Caco-2 (cell line): ENCODE measurements around the gene PDGFRB. TPM values are rescaled to one million over a fixed set of nuclear protein-coding genes. Genes with fewer than 3 reads are reported as not detected.

ENCODE experiments used
- BruUV-seq: library from RNA; stranded (reverse); fragments of 400-500 nt; replicated peaks from 2 replicates; lab custom pipeline; 2021; lab: Mats Ljungman, UMichigan
- CTCF ChIA-PET: fragments of 300-600 bp; sonication (Branson Sonifier 250); formaldehyde crosslinking; loops from one replicate; lab custom pipeline; 2022; ENCODE audit warnings: antibody characterized with exemption; lab: Charles Lee
- POLR2A ChIA-PET: fragments of 300-600 bp; sonication (Branson Sonifier 250); formaldehyde crosslinking; loops from one replicate; lab custom pipeline; 2022; ENCODE audit warnings: antibody characterized with exemption; lab: Charles Lee
- DNase-seq, 2 experiments: peaks; one replicate each; pipeline versions ENCODE4 v3.0.0 to v3.0.0-alpha.2; 2020 to 2022
- H3K27me3 ChIP-seq: replicated peaks from 2 replicates; pipeline ENCODE4 v1.6.0; 2011; ENCODE audit warnings: low read length; ENCODE audit not compliant: control insufficient read depth, insufficient read depth
- H3K36me3 ChIP-seq: 2 replicates; pipeline ENCODE4 v1.5.1; 2011; ENCODE audit warnings: low read length; ENCODE audit not compliant: control insufficient read depth, insufficient read depth
- H3K4me1 ChIP-seq: fragments of 250-450 bp; sonication (Bioruptor Pico); 2 replicates; pipeline ENCODE4 v1.5.1; 2020; ENCODE audit warnings: mild to moderate bottlenecking
- H3K4me3 ChIP-seq: 2 replicates; pipeline ENCODE4 v1.5.1; 2011; ENCODE audit warnings: low read depth, mild to moderate bottlenecking, control low read depth, low read length
- H3K9me3 ChIP-seq: fragments of 250-450 bp; sonication (Bioruptor Pico); 2 replicates; pipeline ENCODE4 v1.5.1; 2020; ENCODE audit warnings: mild to moderate bottlenecking, moderate library complexity
- H3K27ac Mint-ChIP-seq: one replicate; pipeline ENCODE4 v1.8.0; 2022; ENCODE audit warnings: mixed read lengths; ENCODE audit not compliant: unreplicated experiment
- H3K27me3 Mint-ChIP-seq: one replicate; pipeline ENCODE4 v1.8.0; 2022; ENCODE audit warnings: mixed read lengths; ENCODE audit not compliant: insufficient read depth, unreplicated experiment
- H3K36me3 Mint-ChIP-seq: one replicate; pipeline ENCODE4 v1.8.0; 2022; ENCODE audit warnings: mild to moderate bottlenecking, mixed read lengths; ENCODE audit not compliant: insufficient read depth, unreplicated experiment
- H3K4me1 Mint-ChIP-seq: one replicate; pipeline ENCODE4 v1.8.0; 2022; ENCODE audit warnings: low read depth, mixed read lengths; ENCODE audit not compliant: unreplicated experiment
- H3K4me3 Mint-ChIP-seq: one replicate; pipeline ENCODE4 v1.8.0; 2022; ENCODE audit warnings: mild to moderate bottlenecking, moderate library complexity, mixed read lengths; ENCODE audit not compliant: unreplicated experiment
- H3K9me3 Mint-ChIP-seq: one replicate; pipeline ENCODE4 v1.8.0; 2022; ENCODE audit warnings: mixed read lengths; ENCODE audit not compliant: unreplicated experiment
- intact Hi-C: fragments of 100-400 bp; cut with micrococcal nuclease; formaldehyde crosslinking; loops from one replicate; pipeline ENCODE4 v1.10.0; 2022; ENCODE audit not compliant: unreplicated experiment
- total RNA-seq: library from RNA; stranded (reverse); gene quantifications from 2 replicates; pipeline ENCODE4 v1.2.3, GENCODE V29; 2022
- TF ChIP-seq, protein P1 (sequence below), 2 experiments: fragments of 200-600 bp in 1 of 2; IDR thresholded peaks; 1 replicate in 1 of 2; 2 replicates in 1 of 2; pipeline versions ENCODE4 v1.5.1 to v1.8.0; 2011 to 2022; ENCODE audit warnings: antibody characterized with exemption in 1 of 2, control low read depth in 1 of 2, inconsistent platforms in 1 of 2, low read depth in 1 of 2, low read length in 1 of 2, mild to moderate bottlenecking in 1 of 2, moderate library complexity in 1 of 2; ENCODE audit not compliant: insufficient read depth in 1 of 2, severe bottlenecking in 1 of 2, unreplicated experiment in 1 of 2

PDGFRB gene
- total RNA-seq, 1 experiment from 2014 or later: 5.9 TPM

DNA sequence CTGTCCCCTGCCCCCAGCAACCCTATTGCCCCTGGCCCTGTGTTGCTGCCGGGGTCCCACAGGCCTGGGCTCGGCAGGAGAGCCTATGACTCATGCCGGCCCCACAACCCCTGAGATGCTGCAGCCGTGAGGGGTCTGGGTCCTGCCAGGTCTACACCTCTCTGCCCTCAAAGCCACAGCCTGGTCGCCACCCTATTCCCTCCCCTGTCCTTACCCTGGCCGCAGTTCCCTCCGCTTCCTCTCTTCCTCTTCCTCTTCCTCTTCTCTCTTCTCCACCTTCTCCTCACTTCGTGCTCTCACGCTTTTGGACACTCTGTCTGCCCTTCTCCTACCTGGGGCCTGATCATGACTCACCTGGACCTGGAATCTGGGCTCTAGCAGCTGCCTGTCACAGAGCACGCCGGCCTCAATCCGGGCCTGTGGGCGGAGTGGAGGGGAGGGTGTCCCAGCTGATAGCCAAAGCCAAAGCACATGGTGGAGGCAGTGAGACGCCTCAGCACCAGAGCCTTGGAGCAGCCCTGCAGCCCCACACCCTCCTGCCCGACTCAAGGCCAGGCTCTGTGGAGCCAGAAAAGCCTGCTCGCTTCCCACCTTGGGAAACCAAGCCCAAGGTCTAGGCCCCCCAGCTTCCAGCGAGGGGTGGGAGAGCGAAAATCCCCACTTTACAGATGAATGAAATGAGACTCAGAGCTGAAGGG lies 42.4 kb downstream of the PDGFRB start:
- Histone ChIP-seq H3K4me3 (no peak overlapping the region), H3K4me1 (peaks cover 54% of the 10 kb centered on the region), H3K27me3 (no peaks in the 10 kb centered on the region), H3K36me3 (no peaks in the 10 kb centered on the region), H3K9me3 (no peaks in the 10 kb centered on the region)
- no TSS peak for BruUV-seq
- Mint-ChIP-seq H3K36me3 (peaks cover 6% of the 10 kb centered on the region), H3K27me3 (no peaks in the 10 kb centered on the region), H3K4me1 (peaks cover 44% of the 10 kb centered on the region), H3K9me3 (no peaks in the 10 kb centered on the region), H3K27ac (peak overlapping the region; percentile 92), H3K4me3 (peak overlapping the region; percentile 65)
- ChIA-PET CTCF (interaction anchor here (0.6 to 1.1 kb wide), 2 partner anchors 9 to 16 kb away, joined by 4 read pairs; no protein-coding TSS in a partner anchor), POLR2A (interaction anchor here (0.9 kb wide), 1 partner anchor 24 kb away, joined by 4 read pairs; no protein-coding TSS in a partner anchor)
- intact Hi-C loops: loop anchor here (2.0 to 5.0 kb wide), 2 partner anchors 22 to 56 kb away; no protein-coding TSS in a partner anchor
- TF ChIP-seq, protein P1, sequence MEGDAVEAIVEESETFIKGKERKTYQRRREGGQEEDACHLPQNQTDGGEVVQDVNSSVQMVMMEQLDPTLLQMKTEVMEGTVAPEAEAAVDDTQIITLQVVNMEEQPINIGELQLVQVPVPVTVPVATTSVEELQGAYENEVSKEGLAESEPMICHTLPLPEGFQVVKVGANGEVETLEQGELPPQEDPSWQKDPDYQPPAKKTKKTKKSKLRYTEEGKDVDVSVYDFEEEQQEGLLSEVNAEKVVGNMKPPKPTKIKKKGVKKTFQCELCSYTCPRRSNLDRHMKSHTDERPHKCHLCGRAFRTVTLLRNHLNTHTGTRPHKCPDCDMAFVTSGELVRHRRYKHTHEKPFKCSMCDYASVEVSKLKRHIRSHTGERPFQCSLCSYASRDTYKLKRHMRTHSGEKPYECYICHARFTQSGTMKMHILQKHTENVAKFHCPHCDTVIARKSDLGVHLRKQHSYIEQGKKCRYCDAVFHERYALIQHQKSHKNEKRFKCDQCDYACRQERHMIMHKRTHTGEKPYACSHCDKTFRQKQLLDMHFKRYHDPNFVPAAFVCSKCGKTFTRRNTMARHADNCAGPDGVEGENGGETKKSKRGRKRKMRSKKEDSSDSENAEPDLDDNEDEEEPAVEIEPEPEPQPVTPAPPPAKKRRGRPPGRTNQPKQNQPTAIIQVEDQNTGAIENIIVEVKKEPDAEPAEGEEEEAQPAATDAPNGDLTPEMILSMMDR (IDR thresholded peaks at IDR 0.05; ENCODE audit: insufficient read depth in 1 of 2, low read depth in 1 of 2, low read length in 1 of 2, severe bottlenecking in 1 of 2, unreplicated experiment in 1 of 2): no peak
- DNase-seq: peak; percentile 81 to 82

DNA sequence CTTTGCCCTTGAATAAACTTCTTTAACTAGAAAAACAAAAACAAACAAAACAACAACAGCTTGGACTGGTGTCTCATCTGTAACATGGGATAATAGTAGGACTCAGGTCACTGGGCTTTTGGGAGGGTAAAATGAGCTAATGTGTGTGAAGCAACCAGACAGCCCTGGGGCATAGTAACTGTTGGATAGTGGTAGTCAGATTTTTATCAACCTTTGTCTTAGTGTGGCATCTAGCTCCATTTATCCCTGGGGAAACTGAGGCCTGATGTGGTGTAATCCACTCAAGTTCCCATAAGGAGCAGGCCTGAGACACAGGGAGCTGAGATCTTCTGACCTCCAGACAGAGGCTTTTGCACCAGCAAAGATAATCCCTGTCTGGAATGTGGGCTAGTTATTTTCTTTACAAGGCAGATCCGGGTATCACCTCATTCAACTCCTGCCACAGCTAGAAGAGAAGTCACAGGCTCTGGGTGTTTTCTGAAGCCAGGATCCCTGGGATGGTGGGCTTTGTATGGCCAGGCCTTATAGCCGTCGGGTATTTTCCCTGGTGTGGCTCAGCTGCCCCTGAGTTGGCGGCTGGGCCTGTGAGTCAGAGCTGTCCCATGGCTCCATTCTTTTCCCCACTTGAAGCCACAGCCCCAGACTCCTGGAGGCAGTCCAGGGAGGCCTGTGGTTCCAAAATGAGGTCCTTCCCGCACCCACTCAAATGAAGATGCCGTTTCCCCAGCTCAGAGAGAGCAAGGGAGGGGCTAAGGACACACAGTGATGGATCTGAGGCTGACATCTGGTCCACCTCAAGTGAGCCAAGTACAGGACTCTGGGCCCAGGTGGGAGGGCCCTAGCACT lies 43.2 kb downstream of the PDGFRB start:
- H3K27ac Mint-ChIP-seq: peak overlapping the region; percentile 92
- POLR2A ChIA-PET: no interaction called here
- TF ChIP-seq, protein P1 (IDR thresholded peaks at IDR 0.05; ENCODE audit: insufficient read depth in 1 of 2, low read depth in 1 of 2, low read length in 1 of 2, severe bottlenecking in 1 of 2, unreplicated experiment in 1 of 2): no peak
- peak overlapping the region; percentile 7 for H3K4me3 Mint-ChIP-seq
- peak; percentile 31 to 49 for DNase-seq
- CTCF ChIA-PET: interaction anchor here (0.6 to 1.1 kb wide), 5 partner anchors 10 to 578 kb away, joined by 4 to 5 read pairs (median 4); no protein-coding TSS in a partner anchor
- H3K9me3 Mint-ChIP-seq: no peaks in the 10 kb centered on the region
- BruUV-seq: TSS peak; percentile 65
- Histone ChIP-seq H3K27me3 (no peaks in the 10 kb centered on the region), H3K4me1 (peaks cover 56% of the 10 kb centered on the region), H3K4me3 (no peak overlapping the region), H3K36me3 (no peaks in the 10 kb centered on the region), H3K9me3 (no peaks in the 10 kb centered on the region)
- peaks cover 6% of the 10 kb centered on the region for H3K36me3 Mint-ChIP-seq
- no peaks in the 10 kb centered on the region for H3K27me3 Mint-ChIP-seq
- intact Hi-C loops: loop anchor here (2.0 to 5.0 kb wide), 2 partner anchors 22 to 55 kb away; no protein-coding TSS in a partner anchor
- peaks cover 51% of the 10 kb centered on the region for H3K4me1 Mint-ChIP-seq

DNA sequence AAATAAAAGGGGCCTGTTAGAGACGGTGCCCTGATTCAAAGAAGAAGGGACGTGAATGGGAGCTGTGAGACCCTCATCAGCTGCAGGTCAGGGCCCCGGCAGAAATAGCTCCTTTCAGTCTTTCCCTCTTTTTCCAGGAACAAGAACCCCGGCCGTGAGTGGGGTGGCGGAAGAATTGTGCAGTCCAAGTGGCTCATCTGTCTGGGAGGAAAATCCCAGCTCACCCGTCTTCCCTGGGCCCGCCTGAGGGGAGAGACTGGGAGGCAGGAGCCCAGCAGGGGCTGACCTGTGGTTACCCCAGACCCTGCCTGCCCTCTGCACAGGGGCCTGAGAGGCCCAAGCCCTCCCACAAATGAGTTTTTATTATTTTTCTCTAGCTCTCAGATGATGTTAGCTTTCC lies 44.5 kb downstream of the PDGFRB start:
- TF ChIP-seq, protein P1 (IDR thresholded peaks at IDR 0.05; ENCODE audit: insufficient read depth in 1 of 2, low read depth in 1 of 2, low read length in 1 of 2, severe bottlenecking in 1 of 2, unreplicated experiment in 1 of 2): no peak
- no peak overlapping the region for H3K4me3 ChIP-seq
- intact Hi-C loops: loop anchor here (5.0 kb wide), 1 partner anchor 54 kb away; no protein-coding TSS in a partner anchor
- Mint-ChIP-seq H3K4me3 (no peak overlapping the region), H3K27me3 (no peaks in the 10 kb centered on the region), H3K9me3 (no peaks in the 10 kb centered on the region), H3K4me1 (peaks cover 55% of the 10 kb centered on the region), H3K36me3 (peaks cover 6% of the 10 kb centered on the region), H3K27ac (no peak overlapping the region)
- ChIA-PET POLR2A (no interaction called here), CTCF (interaction anchor here (1.1 kb wide), 1 partner anchor 26 kb away, joined by 3 read pairs; no protein-coding TSS in a partner anchor)
- H3K36me3 ChIP-seq: no peaks in the 10 kb centered on the region
- H3K27me3 ChIP-seq: no peaks in the 10 kb centered on the region
- H3K4me1 ChIP-seq: peaks cover 51% of the 10 kb centered on the region
- DNase-seq: no peak
- no TSS peak for BruUV-seq
- no peaks in the 10 kb centered on the region for H3K9me3 ChIP-seq
